ENCODE measurements around the gene XYLT1.
A peak's percentile ranks its signal among the peaks of the same experiment; 100 is the strongest.

The XYLT1 gene

DNA sequence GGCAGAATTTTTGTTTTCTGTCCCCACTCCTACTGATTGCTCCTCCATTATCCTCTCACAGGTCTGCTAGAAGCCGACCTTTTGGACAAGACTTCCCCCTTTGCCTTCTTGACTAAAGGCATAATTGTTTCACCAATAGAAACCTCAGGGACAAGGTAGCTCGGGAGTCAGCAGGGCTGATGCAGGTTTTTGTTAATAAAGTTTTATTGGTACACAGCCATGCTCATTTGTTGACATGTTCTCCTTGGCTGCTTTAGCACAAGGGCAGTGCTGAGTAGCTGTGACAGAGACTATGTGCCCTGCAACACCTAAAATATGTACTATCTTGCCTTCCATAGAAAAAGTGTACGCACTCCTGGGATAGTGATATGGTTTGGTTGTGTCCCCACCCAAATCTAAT, 271.6 kb downstream of the XYLT1 start:
- Histone ChIP-seq H3K4me1 (ENCODE audit: low read length) (no peaks in the 10 kb centered on the region), H3K9ac (ENCODE audit: low read length) (no peak overlapping the region), H3K4me3 (ENCODE audit: low read length) (no peak overlapping the region), H3K4me2 (ENCODE audit: low read length) (no peak overlapping the region), H3K27ac (ENCODE audit: low read length) (no peak overlapping the region), H4K20me1 (ENCODE audit: insufficient read depth, low read length) (no peaks in the 10 kb centered on the region), H3K36me3 (replicated peaks; ENCODE audit: low read depth, low read length) (no peaks in the 10 kb centered on the region), H3K27me3 (ENCODE audit: low read depth, low read length) (no peaks in the 10 kb centered on the region), H2AFZ (ENCODE audit: low read depth, low read length) (no peak overlapping the region), H3K79me2 (ENCODE audit: low read length) (no peaks in the 10 kb centered on the region), H3K9me3 (ENCODE audit: insufficient read depth, low read length) (no peaks in the 10 kb centered on the region)
- TF ChIP-seq, protein P1, sequence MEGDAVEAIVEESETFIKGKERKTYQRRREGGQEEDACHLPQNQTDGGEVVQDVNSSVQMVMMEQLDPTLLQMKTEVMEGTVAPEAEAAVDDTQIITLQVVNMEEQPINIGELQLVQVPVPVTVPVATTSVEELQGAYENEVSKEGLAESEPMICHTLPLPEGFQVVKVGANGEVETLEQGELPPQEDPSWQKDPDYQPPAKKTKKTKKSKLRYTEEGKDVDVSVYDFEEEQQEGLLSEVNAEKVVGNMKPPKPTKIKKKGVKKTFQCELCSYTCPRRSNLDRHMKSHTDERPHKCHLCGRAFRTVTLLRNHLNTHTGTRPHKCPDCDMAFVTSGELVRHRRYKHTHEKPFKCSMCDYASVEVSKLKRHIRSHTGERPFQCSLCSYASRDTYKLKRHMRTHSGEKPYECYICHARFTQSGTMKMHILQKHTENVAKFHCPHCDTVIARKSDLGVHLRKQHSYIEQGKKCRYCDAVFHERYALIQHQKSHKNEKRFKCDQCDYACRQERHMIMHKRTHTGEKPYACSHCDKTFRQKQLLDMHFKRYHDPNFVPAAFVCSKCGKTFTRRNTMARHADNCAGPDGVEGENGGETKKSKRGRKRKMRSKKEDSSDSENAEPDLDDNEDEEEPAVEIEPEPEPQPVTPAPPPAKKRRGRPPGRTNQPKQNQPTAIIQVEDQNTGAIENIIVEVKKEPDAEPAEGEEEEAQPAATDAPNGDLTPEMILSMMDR (IDR thresholded peaks at IDR 0.05; ENCODE audit: low read depth, low read length), result no peak
- no peak for TF ChIP-seq EZH2phosphoT487 (IDR thresholded peaks at IDR 0.05; ENCODE audit: low read depth)

DNA sequence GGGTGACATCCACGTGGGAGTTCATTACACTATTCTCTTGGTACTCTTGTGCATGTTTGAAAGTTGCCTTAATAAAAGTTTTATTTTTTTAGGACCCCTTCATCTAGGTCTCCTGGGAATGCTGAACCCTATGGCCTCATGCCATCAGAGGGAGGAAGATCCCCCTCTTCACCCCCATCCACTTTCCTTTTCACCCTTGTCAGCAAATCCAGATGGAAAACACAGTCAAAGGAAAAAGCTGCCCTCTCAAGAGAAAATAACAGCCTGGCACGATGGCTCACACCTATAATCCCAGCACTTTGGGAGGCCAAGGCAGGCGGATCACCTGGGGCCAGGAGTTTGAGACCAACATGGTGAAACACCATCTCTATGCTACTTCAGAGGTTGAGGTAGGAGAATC, 274.2 kb downstream of the XYLT1 start:
- Histone ChIP-seq H3K36me3 (replicated peaks; ENCODE audit: low read depth, low read length) (no peaks in the 10 kb centered on the region), H3K79me2 (ENCODE audit: low read length) (no peaks in the 10 kb centered on the region), H2AFZ (ENCODE audit: low read depth, low read length) (no peak overlapping the region), H4K20me1 (ENCODE audit: insufficient read depth, low read length) (no peaks in the 10 kb centered on the region), H3K9ac (ENCODE audit: low read length) (no peak overlapping the region), H3K4me1 (ENCODE audit: low read length) (no peaks in the 10 kb centered on the region), H3K27ac (ENCODE audit: low read length) (no peak overlapping the region), H3K4me2 (ENCODE audit: low read length) (no peak overlapping the region), H3K4me3 (ENCODE audit: low read length) (no peak overlapping the region), H3K9me3 (ENCODE audit: insufficient read depth, low read length) (no peaks in the 10 kb centered on the region), H3K27me3 (ENCODE audit: low read depth, low read length) (no peaks in the 10 kb centered on the region)
- TF ChIP-seq, protein P1 (IDR thresholded peaks at IDR 0.05; ENCODE audit: low read depth, low read length), result no peak
- no peak for TF ChIP-seq EZH2phosphoT487 (IDR thresholded peaks at IDR 0.05; ENCODE audit: low read depth)

DNA sequence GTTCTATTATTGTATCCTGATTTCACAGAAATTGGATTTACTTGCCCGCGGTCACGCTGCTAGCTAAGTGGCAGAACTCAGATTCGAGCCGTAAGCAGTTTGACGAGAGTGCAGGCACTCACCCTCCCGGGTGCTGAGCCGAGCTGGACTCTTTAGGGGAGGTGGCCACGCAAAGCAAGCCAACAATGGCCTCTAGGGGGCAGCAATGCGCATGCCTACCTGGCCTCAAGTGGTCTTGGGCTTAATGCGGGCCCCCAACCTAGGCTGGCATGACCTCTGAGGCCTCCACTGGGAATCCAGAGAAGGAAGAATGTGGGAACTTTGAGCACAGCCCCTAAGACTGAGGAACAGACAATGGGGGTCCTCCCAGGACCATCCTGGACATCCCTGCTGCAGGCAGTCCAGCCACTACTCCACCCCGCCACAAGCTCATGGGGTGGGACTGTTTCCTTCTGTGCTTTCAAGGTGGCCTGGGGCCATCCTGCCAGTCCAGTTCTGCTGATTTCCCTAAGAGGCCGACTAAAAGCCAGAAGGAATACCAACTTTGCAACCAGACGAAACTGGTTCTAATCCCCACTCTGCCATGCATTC, 276.5 kb downstream of the XYLT1 start:
- Histone ChIP-seq H3K9ac (ENCODE audit: low read length) (no peak overlapping the region), H3K27ac (ENCODE audit: low read length) (no peak overlapping the region), H3K4me3 (ENCODE audit: low read length) (no peak overlapping the region), H4K20me1 (ENCODE audit: insufficient read depth, low read length) (no peaks in the 10 kb centered on the region), H3K79me2 (ENCODE audit: low read length) (no peaks in the 10 kb centered on the region), H3K4me1 (ENCODE audit: low read length) (no peaks in the 10 kb centered on the region), H3K27me3 (ENCODE audit: low read depth, low read length) (no peaks in the 10 kb centered on the region), H3K9me3 (ENCODE audit: insufficient read depth, low read length) (no peaks in the 10 kb centered on the region), H3K4me2 (ENCODE audit: low read length) (no peak overlapping the region), H2AFZ (ENCODE audit: low read depth, low read length) (no peak overlapping the region), H3K36me3 (replicated peaks; ENCODE audit: low read depth, low read length) (no peaks in the 10 kb centered on the region)
- TF ChIP-seq, protein P1 (IDR thresholded peaks at IDR 0.05; ENCODE audit: low read depth, low read length), result peak; percentile 68
- no peak for TF ChIP-seq EZH2phosphoT487 (IDR thresholded peaks at IDR 0.05; ENCODE audit: low read depth)

DNA sequence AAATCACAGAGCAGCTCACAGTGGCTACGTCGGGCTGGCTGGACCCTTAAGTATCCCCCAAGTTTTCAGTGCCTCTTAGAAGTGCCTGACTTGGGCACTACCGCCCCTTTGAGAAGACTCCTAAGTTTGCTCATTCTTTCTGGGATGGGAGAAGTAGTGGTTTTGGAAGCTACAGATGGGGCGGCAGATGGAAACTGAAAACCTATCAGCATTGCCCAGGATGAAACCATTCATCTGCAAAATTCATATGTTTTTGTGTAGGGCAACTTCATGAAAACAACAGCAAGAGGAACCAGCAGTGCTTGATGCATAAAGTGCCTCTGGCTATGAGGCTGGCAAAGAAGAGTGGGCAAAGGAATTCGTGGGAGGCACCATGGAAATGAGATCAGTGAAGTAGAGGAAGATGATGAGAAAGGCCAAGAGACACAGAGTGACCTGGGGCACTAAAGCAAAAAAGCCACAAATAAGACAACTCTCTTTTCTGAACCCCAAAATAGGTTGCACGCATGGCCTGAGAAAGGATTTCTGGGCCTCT, 277.1 kb downstream of the XYLT1 start:
- no peak overlapping the region for H3K4me2 ChIP-seq (ENCODE audit: low read length)
- H3K9me3 ChIP-seq (ENCODE audit: insufficient read depth, low read length), result no peaks in the 10 kb centered on the region
- H3K4me3 ChIP-seq (ENCODE audit: low read length), result no peak overlapping the region
- no peak overlapping the region for H2AFZ ChIP-seq (ENCODE audit: low read depth, low read length)
- H3K27me3 ChIP-seq (ENCODE audit: low read depth, low read length), result no peaks in the 10 kb centered on the region
- H3K36me3 ChIP-seq (replicated peaks; ENCODE audit: low read depth, low read length), result no peaks in the 10 kb centered on the region
- H3K9ac ChIP-seq (ENCODE audit: low read length), result no peak overlapping the region
- H3K4me1 ChIP-seq (ENCODE audit: low read length), result no peaks in the 10 kb centered on the region
- H3K79me2 ChIP-seq (ENCODE audit: low read length), result no peaks in the 10 kb centered on the region
- no peak overlapping the region for H3K27ac ChIP-seq (ENCODE audit: low read length)
- no peaks in the 10 kb centered on the region for H4K20me1 ChIP-seq (ENCODE audit: insufficient read depth, low read length)
- TF ChIP-seq, protein P1 (IDR thresholded peaks at IDR 0.05; ENCODE audit: low read depth, low read length), result no peak
- no peak for TF ChIP-seq EZH2phosphoT487 (IDR thresholded peaks at IDR 0.05; ENCODE audit: low read depth)

All from OCI-LY3 (cell line).